K562 (cell line): ENCODE data around the gene DNAJB14. TPM values are rescaled to one million over a fixed set of nuclear protein-coding genes. Genes with fewer than 3 reads are reported as not detected.

Experiments
- ATAC-seq: fragments of 200-7000 bp; cut with Tn5 transposase; 3 replicates; pipeline ENCODE4 v1.9.1; 2020; ENCODE audit warnings: moderate library complexity
- BruUV-seq: library from RNA; stranded (reverse); fragments of 400-500 nt; replicated peaks from 2 replicates; lab custom pipeline; 2021; lab: Mats Ljungman, UMichigan
- CTCF ChIA-PET: fragments of 300-600 bp; formaldehyde crosslinking; extraction: SDS; loops from one replicate; lab custom pipeline; 2021; ENCODE audit warnings: low intra/inter-chr PET ratio; lab: Yijun Ruan, JAX
- POLR2A ChIA-PET: fragments of 300-600, 350-650 bp; sonication (Branson Sonifier 250); formaldehyde crosslinking; extraction: SDS; loops from one replicate; lab custom pipeline; 2021; ENCODE audit warnings: antibody characterized with exemption, inconsistent platforms; lab: Yijun Ruan, JAX
- DNase-seq, 4 experiments: peaks; one replicate each; pipeline versions ENCODE4 v3.0.0 to v3.0.0-alpha.2; 2011 to 2018; ENCODE audit warnings: low spot score in 3 of 4, mixed read lengths in 3 of 4; ENCODE audit errors: extremely low read depth in 1 of 4
- FAIRE-seq: peaks from 2 replicates; lab custom pipeline; 2011; peaks lifted over from hg19 to GRCh38; lab: Jason Lieb, UNC
- H2AFZ ChIP-seq: 2 replicates; pipeline ENCODE4 v1.6.0; 2011; ENCODE audit warnings: low read depth, low read length, control low read depth, inconsistent platforms
- H3K27ac ChIP-seq: fragments of 200-600 bp; 3 replicates; pipeline ENCODE4 v1.8.0; 2011; ENCODE audit warnings: low read depth, mild to moderate bottlenecking, control low read depth, inconsistent platforms, low read length, moderate library complexity, mixed read lengths; ENCODE audit errors: extremely low read depth
- H3K27me3 ChIP-seq, 2 experiments: fragments of 300-600 bp in 1 of 2; 2 replicates in 1 of 2; 3 replicates in 1 of 2; pipeline versions ENCODE4 v1.6.0 to v1.8.0; 2011; ENCODE audit warnings: inconsistent platforms in 2 of 2, low read length in 2 of 2, mild to moderate bottlenecking in 1 of 2, mixed read lengths in 1 of 2, moderate library complexity in 1 of 2; ENCODE audit not compliant: control insufficient read depth in 2 of 2, insufficient read depth in 2 of 2
- H3K36me3 ChIP-seq: fragments of 300-600 bp; 3 replicates; pipeline ENCODE4 v1.8.0; 2011; ENCODE audit warnings: mild to moderate bottlenecking, low read length, inconsistent platforms; ENCODE audit not compliant: control insufficient read depth, insufficient read depth
- H3K4me1 ChIP-seq, 2 experiments: fragments of 200-600 bp in 1 of 2; replicated peaks in 1 of 2; 2 replicates in 1 of 2; 3 replicates in 1 of 2; pipeline versions ENCODE4 v1.5.1 to v1.8.0; 2011; ENCODE audit warnings: inconsistent platforms in 2 of 2, low read length in 2 of 2, mild to moderate bottlenecking in 1 of 2, mixed read lengths in 1 of 2, moderate library complexity in 1 of 2; ENCODE audit not compliant: control insufficient read depth in 2 of 2, insufficient read depth in 2 of 2
- H3K4me2 ChIP-seq: 2 replicates; pipeline ENCODE4 v1.6.1; 2011; ENCODE audit warnings: low read length, control low read depth, inconsistent platforms, mixed read lengths; ENCODE audit not compliant: insufficient read depth
- H3K4me3 ChIP-seq: fragments of 200-600 bp; sonication (generic), shearing (Covaris generic); 2 replicates; pipeline ENCODE4 v1.5.1; 2016; ENCODE audit warnings: control low read depth, inconsistent platforms
- H3K79me2 ChIP-seq: fragments of 200-600 bp; 3 replicates; pipeline ENCODE4 v1.8.0; 2011; ENCODE audit warnings: low read length, inconsistent platforms; ENCODE audit not compliant: control insufficient read depth, insufficient read depth
- H3K9ac ChIP-seq, 2 experiments: 2 replicates each; pipeline versions ENCODE4 v1.6.0 to v1.6.1; 2011; ENCODE audit warnings: low read depth in 2 of 2, low read length in 2 of 2, control low read depth in 1 of 2, inconsistent platforms in 1 of 2, mild to moderate bottlenecking in 1 of 2, mixed read lengths in 1 of 2; ENCODE audit not compliant: insufficient read depth in 1 of 2
- H3K9me1 ChIP-seq: one replicate; pipeline ENCODE4 v1.6.0; 2011; ENCODE audit warnings: inconsistent platforms, mild to moderate bottlenecking, low read length, moderate library complexity; ENCODE audit not compliant: control insufficient read depth, insufficient read depth
- H3K9me3 ChIP-seq: replicated peaks from 2 replicates; pipeline ENCODE4 v1.5.1; 2011; ENCODE audit warnings: low read depth, low read length, inconsistent platforms; ENCODE audit not compliant: control insufficient read depth, insufficient read depth
- H4K20me1 ChIP-seq: replicated peaks from 2 replicates; pipeline ENCODE4 v1.6.1; 2011; ENCODE audit warnings: low read length, inconsistent platforms, mixed read lengths; ENCODE audit not compliant: control insufficient read depth, insufficient read depth
- FOXK2 ChIP-seq, 2 experiments: fragments of 450-650 bp; IDR thresholded peaks in 1 of 2; conservative IDR thresholded peaks in 1 of 2; 2 replicates each; pipeline ENCODE4 v1.6.1; 2016; ENCODE audit warnings: low read depth in 2 of 2, mild to moderate bottlenecking in 1 of 2
- HLTF ChIP-seq: fragments of 450-650 bp; IDR thresholded peaks from 2 replicates; pipeline ENCODE4 v1.6.1; 2016
- MCM2 ChIP-seq: fragments of 450-650 bp; IDR thresholded peaks from 2 replicates; pipeline ENCODE4 v1.6.1; 2017; ENCODE audit warnings: low read depth, mild to moderate bottlenecking
- PCBP2 ChIP-seq: fragments of 200-400 bp; formaldehyde crosslinking; IDR thresholded peaks from 2 replicates; pipeline ENCODE4 v1.6.1; 2018; ENCODE audit warnings: low read length, low read depth, mild to moderate bottlenecking, moderate library complexity; ENCODE audit not compliant: poor library complexity, severe bottlenecking
- PHF20 ChIP-seq: fragments of 450-650 bp; IDR thresholded peaks from 2 replicates; pipeline ENCODE4 v1.6.1; 2018; ENCODE audit not compliant: partially characterized antibody
- PHF8 ChIP-seq: fragments of 200-600 bp; sonication (generic); IDR thresholded peaks from 2 replicates; pipeline ENCODE4 v1.6.1; 2012; ENCODE audit warnings: mixed run types, mild to moderate bottlenecking, inconsistent platforms, low read length, moderate library complexity, borderline replicate concordance
- POLR2B ChIP-seq: fragments of 450-650 bp; IDR thresholded peaks from 2 replicates; pipeline ENCODE4 v1.6.1; 2018; ENCODE audit warnings: low read depth; ENCODE audit not compliant: partially characterized antibody
- SMARCA4 ChIP-seq: fragments of 450-650 bp; IDR thresholded peaks from 2 replicates; pipeline ENCODE4 v1.6.1; 2016
- THAP7 ChIP-seq: fragments of 250-450 bp; sonication (Bioruptor Pico); IDR thresholded peaks from 2 replicates; pipeline ENCODE4 v1.5.0; 2021
- ZNF217 ChIP-seq: sonication (generic); formaldehyde crosslinking; IDR thresholded peaks from 2 replicates; pipeline ENCODE4 v1.8.0; 2022; ENCODE audit warnings: mild to moderate bottlenecking, missing genetic modification reagents
- ZNF232 ChIP-seq: sonication (generic); formaldehyde crosslinking; IDR thresholded peaks from 2 replicates; pipeline ENCODE4 v1.8.0; 2022; ENCODE audit warnings: mild to moderate bottlenecking, missing genetic modification reagents
- ZNF695 ChIP-seq: fragments of 450-650 bp; formaldehyde crosslinking; IDR thresholded peaks from 2 replicates; pipeline ENCODE4 v1.4.0; 2020; ENCODE audit warnings: mild to moderate bottlenecking, moderate library complexity
- ZNF696 ChIP-seq: fragments of 250-450 bp; sonication (Bioruptor Pico); conservative IDR thresholded peaks from 2 replicates; pipeline ENCODE4 v1.4.0; 2020; ENCODE audit warnings: mild to moderate bottlenecking, moderate library complexity
- WGBS: fragments of 100-300 bp; shearing (Covaris generic); methylation state at CpG from one replicate; pipeline ENCODE4 v1.1.6; 2016; ENCODE audit warnings: low coverage, mixed read lengths; ENCODE audit not compliant: insufficient coverage; ENCODE audit errors: missing lambda C conversion rate; 5-methylcytosine and 5-hydroxymethylcytosine counted together
- in situ Hi-C: fragments of 300-500 bp; cut with MboI; formaldehyde crosslinking; loops from 4 replicates; pipeline ENCODE4 v1.15.0; 2018; ENCODE audit warnings: inconsistent platforms, mixed read lengths
- intact Hi-C: fragments of 100-400 bp; cut with micrococcal nuclease; formaldehyde crosslinking; loops from 2 replicates; pipeline ENCODE4 v1.14.2; 2022
- polyA plus RNA-seq, 8 experiments: library from polyadenylated mRNA; depleted of rRNA in 4 of 8; stranded (reverse) in 5 of 8; unstranded in 3 of 8; fragments of >200 nt; fragmentation: Nextera tagmentation in 2 of 8; fragmentation: Illumina TruSeq in 1 of 8; extraction: Ambion mirVana in 2 of 8; extraction: Trizol in 1 of 8; gene quantifications; 2 replicates each; pipeline versions ENCODE4 v1.2.1 to v1.2.3, GENCODE V29; 2011 to 2014; ENCODE audit warnings: inconsistent platforms in 1 of 8, missing spikeins in 1 of 8
- total RNA-seq, 7 experiments: library from RNA; depleted of rRNA in 6 of 7; stranded (reverse); fragments of >200 nt in 6 of 7; fragmentation: Illumina TruSeq in 2 of 7; extraction: Trizol in 2 of 7; gene quantifications; 2 replicates each; pipeline versions ENCODE4 v1.2.1 to v1.2.3, GENCODE V29; 2011 to 2021; ENCODE audit warnings: low replicate concordance in 1 of 7

The DNAJB14 gene
- total and polyA plus RNA-seq, 9 of the 15 experiments (the other 6 are each of a cell fraction or from before 2014, with no cell fraction given) = 5.5 to 28.0 (median 12.7) TPM

GRCh38 chr4:99852199-99852749 is 94.1 kb downstream of the DNAJB14 start:
- Histone ChIP-seq H3K27me3 (no peaks in the 10 kb centered on the region), H3K9ac (no peak overlapping the region), H3K4me2 (no peak overlapping the region), H3K9me1 (no peaks in the 10 kb centered on the region), H3K79me2 (no peaks in the 10 kb centered on the region), H2AFZ (no peak overlapping the region)
- 35% methylated on average over 3 of the region's 3 CpGs for WGBS
- no peak for DNase-seq
- intact Hi-C loops = no loop called here
- no peak for TF ChIP-seq ZNF232
- no peak for TF ChIP-seq ZNF696
- no peak for TF ChIP-seq PHF20
- no peak for TF ChIP-seq ZNF695 (CRISPR knock-in tag)
- no peak for TF ChIP-seq SMARCA4
- TF ChIP-seq, all 486 proteins: peak for 0
- H3K36me3 ChIP-seq = no peaks in the 10 kb centered on the region; the same call in 2 of the 3 replicates
- CTCF ChIA-PET = interaction anchor here (0.6 kb wide), 1 partner anchor 1740 kb away, joined by 3 read pairs; no protein-coding TSS in a partner anchor
- no peak overlapping the region for H3K27ac ChIP-seq
- ATAC-seq (no peak), FAIRE-seq (no peak)
- POLR2A ChIA-PET = interaction anchor here (1.2 to 1.8 kb wide), 2 partner anchors 9 to 17 kb away, joined by 3 read pairs; no protein-coding TSS in a partner anchor
- no peaks in the 10 kb centered on the region for H4K20me1 ChIP-seq
- no peak overlapping the region for H3K4me3 ChIP-seq
- peaks cover 0 to 12% of the 10 kb centered on the region in 2 experiments; a peak in 2 of 5 replicates for H3K4me1 ChIP-seq
- in situ Hi-C loops = no loop called here
- no peaks in the 10 kb centered on the region for H3K9me3 ChIP-seq
- no TSS peak for BruUV-seq

- H3K27me3 ChIP-seq = no peaks in the 10 kb centered on the region
- no peak overlapping the region for H3K27ac ChIP-seq
- CTCF ChIA-PET = no interaction called here
- BruUV-seq = no TSS peak
- no peak overlapping the region for H3K4me3 ChIP-seq
- H3K9me3 ChIP-seq = no peaks in the 10 kb centered on the region
- ATAC-seq = no peak
- no peak for FAIRE-seq
- H4K20me1 ChIP-seq = no peaks in the 10 kb centered on the region
- H3K79me2 ChIP-seq = no peaks in the 10 kb centered on the region
- 80% methylated on average over 4 of the region's 4 CpGs for WGBS
- no peak overlapping the region for H3K4me2 ChIP-seq
- no peak overlapping the region for H2AFZ ChIP-seq
- H3K4me1 ChIP-seq = peaks cover 0 to 12% of the 10 kb centered on the region in 2 experiments; a peak in 2 of 5 replicates
- no peaks in the 10 kb centered on the region for H3K9me1 ChIP-seq
- no peak overlapping the region for H3K9ac ChIP-seq
- in situ Hi-C loops = no loop called here
- intact Hi-C loops = no loop called here
- no peak for DNase-seq
- POLR2A ChIA-PET = no interaction called here
- H3K36me3 ChIP-seq = no peaks in the 10 kb centered on the region
- TF ChIP-seq FOXK2 (conservative IDR thresholded peaks at IDR 0.05 in 1 of 2, IDR thresholded peaks at IDR 0.05 in 1 of 2; ENCODE audit: low read depth in 2 of 2) = no peak
- no peak for TF ChIP-seq PCBP2
- TF ChIP-seq THAP7 (CRISPR knock-in tag) = no peak
- no peak for TF ChIP-seq ZNF217 (CRISPR knock-in tag)
- no peak for TF ChIP-seq MCM2
- TF ChIP-seq PHF8 = no peak
- TF ChIP-seq POLR2B = no peak
- no peak for TF ChIP-seq HLTF
These were observed 97.8 kb downstream of the DNAJB14 start for GRCh38 chr4:99848591-99849001.
